ENCODE measurements around the gene CPSF6. TPM values are rescaled to one million over a fixed set of nuclear protein-coding genes. Genes with fewer than 3 reads are reported as not detected.

CPSF6 gene
- total and polyA plus RNA-seq, 2 experiments from 2014 or later = 19.6 to 63.4 TPM

GRCh38 chr12:69231479-69231878, 7.9 kb upstream of the CPSF6 start:
- H4K20me1 ChIP-seq (ENCODE audit: insufficient read depth) = no peaks in the 10 kb centered on the region
- no peak overlapping the region for H3K4me2 ChIP-seq (ENCODE audit: unreplicated experiment)
- no peaks in the 10 kb centered on the region for H3K4me1 ChIP-seq (ENCODE audit: insufficient read depth)
- no peaks in the 10 kb centered on the region for H3K9me2 ChIP-seq (ENCODE audit: insufficient read depth)
- no peak overlapping the region for H3K4me3 ChIP-seq
- no peak overlapping the region for H3K9ac ChIP-seq
- H3K79me2 ChIP-seq (ENCODE audit: insufficient read depth) = no peaks in the 10 kb centered on the region
- H3K27me3 ChIP-seq (replicated peaks; ENCODE audit: insufficient read depth) = no peaks in the 10 kb centered on the region
- in situ Hi-C loops (cut with MboI) = loop anchor here (25.0 kb wide), 1 partner anchor 369 kb away; no protein-coding TSS in a partner anchor
- no peak overlapping the region for H3K27ac ChIP-seq
- H3F3A ChIP-seq (ENCODE audit: insufficient read depth) = no peaks in the 10 kb centered on the region
- DNase-seq = no peak
- TF ChIP-seq EZH2 (IDR thresholded peaks at IDR 0.05; ENCODE audit: insufficient read depth, poor library complexity, severe bottlenecking) = no peak
- no peak for TF ChIP-seq EZH2phosphoT487 (IDR thresholded peaks at IDR 0.05; ENCODE audit: insufficient read depth, low read depth)
- H3K36me3 ChIP-seq (ENCODE audit: low read depth) = no peaks in the 10 kb centered on the region
- no peaks in the 10 kb centered on the region for H3K9me3 ChIP-seq (ENCODE audit: low read depth)
- no peak overlapping the region for H2AFZ ChIP-seq

GRCh38 chr12:69238589-69239351, 599 bp upstream of the CPSF6 start:
- Histone ChIP-seq H2AFZ (peak overlapping the region; percentile 98), H3K36me3 (ENCODE audit: low read depth) (no peaks in the 10 kb centered on the region), H3K9me2 (ENCODE audit: insufficient read depth) (no peaks in the 10 kb centered on the region), H3K79me2 (ENCODE audit: insufficient read depth) (peaks cover 39% of the 10 kb centered on the region), H4K20me1 (ENCODE audit: insufficient read depth) (peaks cover 6% of the 10 kb centered on the region), H3K4me2 (ENCODE audit: unreplicated experiment) (peak overlapping the region; percentile 92), H3F3A (ENCODE audit: insufficient read depth) (no peaks in the 10 kb centered on the region), H3K4me3 (peak overlapping the region; percentile 87), H3K9me3 (ENCODE audit: low read depth) (no peaks in the 10 kb centered on the region), H3K4me1 (ENCODE audit: insufficient read depth) (peaks cover 17% of the 10 kb centered on the region), H3K27ac (peak overlapping the region; percentile 38; the same call in 1 of the 2 replicates), H3K9ac (peak overlapping the region; percentile 94), H3K27me3 (replicated peaks; ENCODE audit: insufficient read depth) (no peaks in the 10 kb centered on the region)
- in situ Hi-C loops (cut with MboI) = loop anchor here (25.0 kb wide), 1 partner anchor 376 kb away; no protein-coding TSS in a partner anchor
- DNase-seq = peak; percentile 5
- 19 to 22% methylated on average over 16 of the region's 16 CpGs for WGBS, 2 experiments (ENCODE audit: low coverage in 1 of 2, low lambda C conversion rate in 2 of 2, missing lambda C conversion rate in 2 of 2)
- TF ChIP-seq EZH2phosphoT487 (IDR thresholded peaks at IDR 0.05; ENCODE audit: insufficient read depth, low read depth) = no peak
- TF ChIP-seq EZH2 (IDR thresholded peaks at IDR 0.05; ENCODE audit: insufficient read depth, poor library complexity, severe bottlenecking) = no peak

DNA sequence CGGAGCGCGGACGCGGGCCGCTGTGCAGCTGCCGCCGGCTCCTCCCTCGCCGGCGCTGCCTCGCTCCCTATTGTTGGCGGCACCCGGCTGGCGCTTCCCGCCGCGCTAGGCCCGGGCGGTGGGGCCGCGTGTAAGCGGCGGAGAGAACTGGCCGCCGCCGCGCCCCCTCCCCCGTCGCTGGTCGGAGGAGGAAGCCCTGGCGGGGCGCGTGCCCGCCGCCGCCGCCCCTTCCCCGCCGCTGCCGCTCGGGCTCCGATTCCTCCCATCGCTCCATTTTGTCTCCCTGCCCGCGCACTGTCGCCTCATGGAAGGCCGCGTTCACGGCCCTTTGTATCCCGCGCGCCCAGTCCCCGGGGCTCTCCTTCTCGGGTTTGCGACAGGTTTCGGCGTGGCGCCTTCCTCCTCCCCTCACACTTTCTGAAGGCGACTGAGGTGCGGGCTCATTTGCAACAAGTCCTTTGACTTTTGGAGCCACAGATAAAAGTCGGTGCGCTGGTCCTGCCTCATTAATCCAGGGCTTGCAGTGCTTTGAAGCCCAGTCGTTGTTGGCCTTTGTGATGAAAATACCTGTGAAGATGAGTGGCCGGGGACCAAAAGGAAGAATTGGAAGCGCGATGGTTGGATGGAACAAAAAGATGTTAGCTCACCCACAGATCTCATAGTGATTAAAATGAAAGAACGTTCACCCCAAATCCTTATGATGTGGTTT, 707 bp downstream of the CPSF6 start:
- Histone ChIP-seq H3K4me2 (ENCODE audit: unreplicated experiment) (peak overlapping the region; percentile 92), H3K27me3 (replicated peaks; ENCODE audit: insufficient read depth) (no peaks in the 10 kb centered on the region), H3K27ac (peak overlapping the region; percentile 84), H3K36me3 (ENCODE audit: low read depth) (no peaks in the 10 kb centered on the region), H3K4me1 (ENCODE audit: insufficient read depth) (peaks cover 17% of the 10 kb centered on the region), H4K20me1 (ENCODE audit: insufficient read depth) (peaks cover 6% of the 10 kb centered on the region), H3K9me2 (ENCODE audit: insufficient read depth) (no peaks in the 10 kb centered on the region), H3F3A (ENCODE audit: insufficient read depth) (no peaks in the 10 kb centered on the region), H2AFZ (peak overlapping the region; percentile 59), H3K9me3 (ENCODE audit: low read depth) (no peaks in the 10 kb centered on the region), H3K79me2 (ENCODE audit: insufficient read depth) (peaks cover 52% of the 10 kb centered on the region), H3K4me3 (peak overlapping the region; percentile 87), H3K9ac (peak overlapping the region; percentile 94)
- WGBS, 2 experiments (ENCODE audit: low coverage in 1 of 2, low lambda C conversion rate in 2 of 2, missing lambda C conversion rate in 2 of 2) = 1 to 2% methylated on average over 40 to 41 of the region's 68 CpGs
- in situ Hi-C loops (cut with MboI) = loop anchor here (25.0 kb wide), 1 partner anchor 378 kb away; no protein-coding TSS in a partner anchor
- TF ChIP-seq EZH2phosphoT487 (IDR thresholded peaks at IDR 0.05; ENCODE audit: insufficient read depth, low read depth) (no peak), EZH2 (IDR thresholded peaks at IDR 0.05; ENCODE audit: insufficient read depth, poor library complexity, severe bottlenecking) (no peak)
- DNase-seq = peak; percentile 72

DNA sequence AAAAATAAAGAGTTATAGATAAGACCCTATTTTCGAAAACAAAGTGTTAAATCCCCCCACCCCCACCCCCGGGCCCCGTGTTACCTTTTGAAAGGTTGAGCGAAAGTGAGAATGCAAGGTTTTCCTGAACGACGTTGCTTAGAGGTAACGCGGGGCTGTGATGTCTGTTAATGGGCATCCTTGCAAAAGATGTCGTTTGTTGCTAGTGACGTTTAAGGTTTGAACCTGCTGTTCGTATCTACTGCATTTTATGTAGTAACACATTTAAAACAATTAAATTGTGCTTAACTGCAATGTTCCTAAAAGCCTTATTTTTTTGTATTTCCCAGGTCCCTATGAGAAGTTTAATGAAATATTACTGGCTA, 1.2 kb downstream of the CPSF6 start:
- TF ChIP-seq EZH2 (IDR thresholded peaks at IDR 0.05; ENCODE audit: insufficient read depth, poor library complexity, severe bottlenecking) (no peak), EZH2phosphoT487 (IDR thresholded peaks at IDR 0.05; ENCODE audit: insufficient read depth, low read depth) (no peak)
- H3K9me3 ChIP-seq (ENCODE audit: low read depth) = no peaks in the 10 kb centered on the region
- H4K20me1 ChIP-seq (ENCODE audit: insufficient read depth) = peaks cover 6% of the 10 kb centered on the region
- H3K27me3 ChIP-seq (replicated peaks; ENCODE audit: insufficient read depth) = no peaks in the 10 kb centered on the region
- H3K4me2 ChIP-seq (ENCODE audit: unreplicated experiment) = peak overlapping the region; percentile 92
- H3K36me3 ChIP-seq (ENCODE audit: low read depth) = no peaks in the 10 kb centered on the region
- DNase-seq = peak; percentile 53
- H3K79me2 ChIP-seq (ENCODE audit: insufficient read depth) = peaks cover 57% of the 10 kb centered on the region
- peak overlapping the region; percentile 84 for H3K27ac ChIP-seq
- H3K4me3 ChIP-seq = peak overlapping the region; percentile 87
- H3K9ac ChIP-seq = peak overlapping the region; percentile 94
- peaks cover 17% of the 10 kb centered on the region for H3K4me1 ChIP-seq (ENCODE audit: insufficient read depth)
- peak overlapping the region; percentile 59; the same call in 1 of the 2 replicates for H2AFZ ChIP-seq
- H3K9me2 ChIP-seq (ENCODE audit: insufficient read depth) = no peaks in the 10 kb centered on the region
- in situ Hi-C loops (cut with MboI) = loop anchor here (25.0 kb wide), 1 partner anchor 378 kb away; no protein-coding TSS in a partner anchor
- no peaks in the 10 kb centered on the region for H3F3A ChIP-seq (ENCODE audit: insufficient read depth)
- 6 to 9% methylated on average over 11 of the region's 11 CpGs for WGBS, 2 experiments (ENCODE audit: low coverage in 1 of 2, low lambda C conversion rate in 2 of 2, missing lambda C conversion rate in 2 of 2)
